ENCODE results near the gene IRX4.

The IRX4 gene

DNA sequence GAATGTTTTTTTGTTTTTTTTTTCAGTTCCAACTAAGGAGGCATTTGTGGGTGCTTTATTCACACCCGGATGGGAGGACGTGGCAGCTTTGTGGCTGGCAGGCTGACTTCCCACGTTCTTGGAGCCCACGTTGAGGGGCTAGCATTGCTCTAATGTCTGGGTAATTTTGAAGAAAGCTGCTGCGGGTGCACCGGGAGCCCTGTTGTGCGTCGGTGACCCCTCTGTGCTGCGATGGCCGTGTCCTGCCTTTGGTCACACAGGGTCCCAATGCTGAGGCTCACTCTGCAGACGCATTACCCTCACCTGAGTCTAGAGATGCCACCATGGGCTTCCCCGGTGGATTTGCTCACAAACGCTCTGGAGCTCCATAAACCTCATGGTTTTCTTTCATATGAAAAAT, 47.3 kb downstream of the IRX4 start:
- no peak for DNase-seq

DNA sequence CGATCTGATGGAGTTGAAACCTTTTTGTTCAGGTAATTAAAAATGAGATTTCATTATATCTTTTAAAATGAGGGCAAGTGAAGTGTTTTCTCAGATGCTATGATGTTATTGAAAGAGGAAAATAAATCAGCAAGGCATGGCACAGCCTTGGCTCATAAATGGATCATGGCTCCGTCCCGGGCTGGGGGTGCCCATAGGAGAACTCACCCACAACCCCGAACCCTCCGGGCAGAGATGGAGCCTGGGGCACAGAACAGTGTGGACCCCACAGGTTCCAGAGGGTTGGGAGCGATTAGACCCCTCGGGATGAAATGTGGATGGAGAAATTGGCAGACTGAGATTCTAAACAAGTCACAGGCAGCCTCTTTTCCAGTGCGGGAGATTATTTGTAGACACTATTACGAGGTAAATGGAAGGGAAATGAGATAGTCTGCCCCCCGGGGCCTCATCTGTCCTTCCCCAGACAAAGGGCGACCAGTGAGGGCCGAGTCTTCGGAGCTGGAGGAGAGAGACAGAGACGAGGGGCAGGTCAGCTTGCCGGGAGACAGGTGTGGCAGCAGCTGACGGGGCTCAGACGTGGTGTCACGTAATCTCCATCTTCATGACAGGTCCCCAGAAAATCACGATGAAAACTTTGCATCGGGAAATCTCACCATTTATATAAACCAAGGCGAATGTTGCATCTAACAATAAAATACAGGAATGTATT, 47.9 kb downstream of the IRX4 start:
- no peak for DNase-seq

DNA sequence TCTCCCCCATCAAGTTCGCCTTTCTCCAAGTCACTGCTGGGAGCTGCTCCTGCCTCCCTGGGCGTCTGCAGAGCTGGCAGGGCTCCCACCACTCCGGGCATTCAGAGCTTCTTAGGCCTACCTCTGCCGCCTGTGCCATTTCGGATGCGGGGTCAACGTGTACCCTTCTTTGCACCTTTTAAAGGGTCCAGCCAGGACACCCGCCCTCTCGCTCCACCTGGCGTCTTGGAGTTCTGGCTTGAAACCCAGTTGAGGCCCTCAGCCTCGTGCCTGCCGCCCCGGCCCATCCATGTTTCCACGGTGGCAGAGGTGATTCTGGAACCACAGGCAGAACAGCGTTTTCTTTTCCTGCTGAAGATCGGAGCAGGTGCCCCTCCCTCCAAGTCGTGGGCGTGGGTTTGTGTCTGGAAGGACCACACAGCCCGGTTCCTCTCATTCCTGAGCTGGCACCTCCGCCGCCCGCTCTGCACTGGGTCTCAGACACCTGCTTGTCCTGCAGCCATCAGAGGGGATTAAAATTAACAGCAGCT, 48.6 kb downstream of the IRX4 start:
- no peak for DNase-seq

DNA sequence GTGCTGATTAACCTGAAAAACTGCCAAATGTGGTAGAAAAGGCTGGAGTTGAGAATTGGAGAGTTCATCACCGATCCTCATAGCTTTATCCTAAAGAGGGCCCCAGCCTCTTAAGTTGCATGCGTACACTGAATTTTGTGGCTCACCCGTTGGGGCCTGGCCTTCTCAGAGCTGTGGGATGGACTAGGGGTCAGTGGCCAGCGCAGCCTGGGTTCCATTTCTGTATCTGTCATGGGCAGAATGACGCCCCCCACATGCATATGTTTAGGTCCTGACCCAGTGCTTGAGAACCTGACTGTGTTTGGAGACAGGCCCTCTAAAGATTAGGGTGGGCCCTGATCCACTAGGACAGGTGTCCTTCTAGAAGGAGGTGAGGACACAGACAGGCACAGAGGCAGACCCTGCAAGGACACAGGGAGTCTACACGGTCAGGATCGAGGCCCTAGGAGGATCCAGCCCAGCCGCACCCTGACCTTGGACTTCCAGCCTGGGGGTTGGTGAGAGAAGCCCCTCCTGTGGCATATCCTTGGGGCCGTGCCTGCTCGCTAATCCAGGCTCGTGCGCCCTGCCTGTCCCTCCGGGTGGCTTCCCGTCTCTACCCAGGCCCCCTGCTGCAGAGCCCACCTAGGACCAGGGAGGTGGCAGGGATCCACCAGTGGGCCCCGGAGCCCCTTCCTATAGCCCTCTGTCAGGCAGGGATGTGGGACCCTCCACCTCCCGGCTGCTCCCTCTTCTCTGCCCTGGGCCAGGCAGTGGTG, 49.3 kb downstream of the IRX4 start:
- DNase-seq, result no peak

DNA sequence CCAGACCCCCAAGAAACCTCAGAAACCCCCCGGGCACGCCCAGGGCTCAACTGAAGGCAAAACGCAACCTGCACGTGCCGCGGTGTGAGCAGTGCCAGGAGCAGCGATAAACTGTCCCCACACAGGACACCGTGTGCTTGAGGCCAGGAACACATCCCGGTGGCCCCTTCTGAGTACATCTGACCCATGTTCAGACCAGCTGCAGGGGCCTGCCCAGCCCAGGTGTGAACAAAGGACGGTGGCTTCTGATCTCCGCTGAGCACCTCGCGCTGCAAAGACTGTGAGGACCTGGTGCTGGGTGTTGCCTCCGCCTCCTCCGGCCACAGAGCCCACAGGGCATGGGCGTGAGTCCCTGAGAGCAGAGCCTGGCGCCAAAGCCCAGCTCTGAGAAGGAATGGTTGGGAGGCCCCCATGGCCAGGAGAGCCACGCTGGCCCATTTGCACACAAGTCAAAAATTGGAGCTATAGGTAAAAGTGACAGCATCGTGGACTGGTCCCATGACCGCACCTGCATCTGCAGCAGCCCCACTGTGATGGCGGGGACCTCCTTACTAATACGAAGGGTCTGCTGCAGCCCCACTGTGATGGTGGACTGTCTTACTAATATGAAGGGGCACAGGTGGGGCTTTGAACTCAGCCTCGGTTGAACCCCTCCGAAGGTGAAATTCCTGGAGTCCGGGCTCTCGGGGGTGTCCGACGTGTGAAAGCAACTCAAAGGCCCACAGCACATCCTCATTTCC, 50.0 kb downstream of the IRX4 start:
- DNase-seq, result no peak

DNA sequence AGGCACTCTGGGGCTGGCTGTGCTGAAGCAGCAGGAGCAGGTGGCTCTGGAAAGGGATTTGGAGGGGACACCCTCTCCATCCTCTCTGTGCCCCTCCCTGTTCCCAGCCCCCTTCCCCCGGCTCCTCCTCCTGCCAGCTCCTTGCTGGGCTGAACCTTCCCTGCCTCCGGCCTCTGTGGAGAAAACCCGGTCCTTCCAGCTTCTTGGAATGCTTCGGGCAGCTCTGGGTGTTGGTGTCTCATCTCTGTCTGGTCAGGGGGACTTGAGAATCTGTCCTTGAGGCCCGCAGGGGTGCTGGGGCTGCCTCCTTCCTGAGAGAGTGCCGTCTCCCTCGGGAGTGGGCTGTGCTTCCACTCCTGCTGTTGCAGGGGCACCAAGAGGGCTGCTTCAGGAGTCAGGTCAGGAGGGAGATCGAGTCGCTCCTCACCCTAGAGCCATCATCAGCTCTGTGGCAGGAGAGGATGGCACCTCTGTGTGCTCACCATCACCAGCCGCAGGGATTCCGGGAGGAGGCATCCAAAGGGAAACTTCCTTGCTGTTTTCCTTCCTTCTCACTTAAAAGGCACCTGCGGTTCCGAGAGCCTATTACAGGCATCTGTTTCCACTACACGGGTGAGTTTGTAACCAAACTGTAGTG, 50.9 kb downstream of the IRX4 start:
- no peak for DNase-seq

DNA sequence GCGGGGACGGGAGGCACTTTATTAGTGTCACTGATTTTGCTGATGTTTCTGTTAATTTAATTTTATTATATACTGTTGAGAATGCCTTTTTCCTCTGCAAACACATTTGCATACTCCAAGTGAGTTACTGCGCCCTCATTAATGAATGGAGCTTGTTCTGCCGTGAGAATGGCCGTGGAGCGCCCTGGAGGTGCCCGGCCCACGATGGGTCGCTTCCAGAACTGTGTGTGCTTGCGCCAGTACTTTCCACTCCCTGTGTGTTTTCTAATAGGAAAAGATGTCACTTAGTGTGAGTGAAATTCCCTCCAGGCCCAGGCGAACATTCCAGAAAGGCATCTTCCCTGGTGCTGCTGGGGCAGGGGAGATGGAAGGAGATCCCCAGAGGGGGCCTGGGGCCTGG, 51.5 kb downstream of the IRX4 start:
- DNase-seq, result no peak

DNA sequence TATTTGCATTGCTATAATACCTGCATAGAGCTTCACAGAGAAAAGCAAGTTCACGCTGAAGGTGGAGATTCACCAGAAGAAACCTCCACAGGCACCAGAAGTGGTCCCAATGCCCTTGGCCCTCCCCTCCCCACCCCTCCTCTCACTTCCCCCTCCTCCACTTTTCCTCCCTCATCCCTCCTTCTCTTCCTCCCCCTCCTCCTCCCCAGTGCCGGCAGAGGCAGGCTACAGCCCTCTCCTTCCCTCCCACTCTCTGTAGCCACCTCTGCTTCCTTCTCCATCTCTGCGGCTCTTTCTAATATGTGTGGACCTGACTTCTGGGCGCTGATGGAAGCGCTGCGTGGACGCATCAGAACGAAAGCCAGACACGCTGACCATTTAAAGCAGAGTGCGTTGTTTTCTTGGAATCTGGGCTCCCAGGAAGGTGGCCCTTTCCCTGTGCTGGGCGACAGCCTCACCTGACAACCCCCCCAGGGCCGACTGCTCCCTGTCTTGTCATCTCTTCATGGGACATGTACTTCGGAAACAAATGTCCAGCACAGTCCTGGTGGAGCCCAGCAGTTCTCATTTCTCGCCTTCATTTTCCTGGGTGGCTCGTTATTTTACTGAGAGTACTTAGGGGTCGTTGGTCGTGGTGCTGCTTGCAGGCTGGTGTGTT, 52.0 kb downstream of the IRX4 start:
- DNase-seq, result no peak

DNA sequence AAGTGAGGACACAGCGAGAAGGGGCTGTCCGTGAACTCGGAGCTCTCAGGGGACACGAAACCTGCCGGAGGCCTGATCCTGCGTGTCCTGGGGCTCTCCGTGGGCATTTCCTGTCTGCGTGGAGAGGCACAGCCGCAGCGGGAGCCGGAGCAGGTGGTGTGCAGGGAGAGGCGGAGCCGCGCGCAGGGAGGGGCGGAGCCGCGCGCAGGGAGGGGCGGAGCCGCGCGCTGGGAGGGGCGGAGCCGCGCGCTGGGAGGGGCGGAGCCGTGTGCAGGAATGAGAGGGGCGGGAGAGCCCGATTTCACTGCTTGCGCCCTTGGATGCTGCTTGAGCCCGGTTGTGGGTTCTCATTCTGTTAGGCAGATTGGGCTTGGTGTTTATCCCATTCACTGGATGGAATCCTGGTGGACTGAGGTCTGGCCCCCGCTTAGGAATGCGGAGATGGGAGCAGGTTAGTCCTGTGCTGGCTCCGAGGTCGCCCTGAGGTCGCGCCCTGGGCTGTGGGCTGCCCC, 54.8 kb downstream of the IRX4 start:
- DNase-seq, result no peak

All from hippocampal formation (tissue), 2 donors.